Central memory CD8-positive, alpha-beta T cell (primary cell): ENCODE results near the gene SYCP3.
"Not testable (repeated sequence)": the region's sequence is repeated elsewhere in the genome, so short reads cannot be mapped to it uniquely, and the experiment has no call there.

Experiments
- ATAC-seq: fragments of 150-1000 bp; cut with Tn5 transposase; replicated peaks from 2 replicates; pipeline ENCODE4 v1.10.0; 2022; ENCODE audit warnings: mild to moderate bottlenecking, moderate FRiP score, moderate number of reproducible peaks; ENCODE audit not compliant: poor library complexity, severe bottlenecking; ENCODE audit errors: extremely low read depth
- DNase-seq, 2 donors: peaks; one replicate each; pipeline ENCODE4 v3.0.0; 2021; ENCODE audit warnings: low spot score in 2 of 2
- H3K27ac Mint-ChIP-seq: one replicate; pipeline ENCODE4 v1.8.0; 2022; ENCODE audit warnings: low read depth, mild to moderate bottlenecking, moderate library complexity, mixed read lengths
- H3K27me3 Mint-ChIP-seq: one replicate; pipeline ENCODE4 v1.8.0; 2022; ENCODE audit warnings: mixed read lengths
- H3K36me3 Mint-ChIP-seq: one replicate; pipeline ENCODE4 v1.8.0; 2022; ENCODE audit warnings: mild to moderate bottlenecking, moderate library complexity, mixed read lengths; ENCODE audit not compliant: insufficient read depth
- H3K4me1 Mint-ChIP-seq: one replicate; pipeline ENCODE4 v1.8.0; 2022; ENCODE audit warnings: mixed read lengths
- H3K4me3 Mint-ChIP-seq: one replicate; pipeline ENCODE4 v1.8.0; 2022; ENCODE audit warnings: mild to moderate bottlenecking, moderate library complexity, mixed read lengths
- H3K9me3 Mint-ChIP-seq: one replicate; pipeline ENCODE4 v1.8.0; 2022; ENCODE audit warnings: mixed read lengths

SYCP3 gene

DNA sequence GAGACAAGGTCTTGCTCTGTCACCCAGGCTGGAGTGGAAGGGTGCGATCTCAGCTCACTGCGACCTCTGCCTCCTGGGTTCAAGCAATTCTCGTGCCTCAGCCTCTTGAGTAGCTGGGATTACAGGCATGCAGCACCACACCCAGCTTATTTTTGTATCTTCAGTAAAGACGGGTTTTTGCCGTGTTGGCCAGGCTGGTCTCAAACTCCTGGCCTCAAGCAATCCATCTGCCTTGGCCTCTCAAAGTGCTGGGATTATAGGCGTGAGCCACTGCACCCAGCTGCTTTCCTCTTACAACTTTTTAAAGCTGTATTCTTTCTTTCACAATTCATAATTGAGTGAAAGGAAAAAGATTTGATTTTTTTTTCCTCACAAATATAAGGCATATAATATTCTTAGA, 57.6 kb downstream of the SYCP3 start:
- peaks cover 22% of the 10 kb centered on the region for H3K4me1 Mint-ChIP-seq
- not testable (repeated sequence) for H3K36me3 Mint-ChIP-seq

DNA sequence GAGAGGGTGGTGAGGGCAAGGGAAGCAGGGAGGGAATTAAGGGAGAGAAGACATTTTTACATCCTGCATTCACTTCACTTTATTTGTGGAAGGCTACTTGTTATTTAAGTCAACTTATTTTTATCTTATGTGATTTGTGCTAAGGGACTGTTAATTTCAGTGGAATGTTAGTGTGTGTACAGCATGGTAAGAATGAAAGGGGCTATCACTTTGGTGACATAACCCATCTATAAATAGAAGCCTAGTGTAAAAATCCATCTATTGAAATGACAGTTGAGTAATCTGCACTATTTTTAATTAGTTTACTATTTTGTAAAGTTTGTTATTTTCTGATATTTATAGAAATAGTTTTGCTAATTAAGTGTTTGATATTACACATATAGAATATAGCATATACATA, 58.6 kb downstream of the SYCP3 start:
- Mint-ChIP-seq H3K4me1 (peaks cover 22% of the 10 kb centered on the region), H3K9me3 (no peaks in the 10 kb centered on the region)

More for the DNA sequence above, 57.6 kb downstream of the SYCP3 start:
- H3K27ac Mint-ChIP-seq, H3K4me3 Mint-ChIP-seq, DNase-seq, H3K9me3 Mint-ChIP-seq, ATAC-seq: not testable (repeated sequence)
- peaks cover 21% of the 10 kb centered on the region for H3K27me3 Mint-ChIP-seq

DNA sequence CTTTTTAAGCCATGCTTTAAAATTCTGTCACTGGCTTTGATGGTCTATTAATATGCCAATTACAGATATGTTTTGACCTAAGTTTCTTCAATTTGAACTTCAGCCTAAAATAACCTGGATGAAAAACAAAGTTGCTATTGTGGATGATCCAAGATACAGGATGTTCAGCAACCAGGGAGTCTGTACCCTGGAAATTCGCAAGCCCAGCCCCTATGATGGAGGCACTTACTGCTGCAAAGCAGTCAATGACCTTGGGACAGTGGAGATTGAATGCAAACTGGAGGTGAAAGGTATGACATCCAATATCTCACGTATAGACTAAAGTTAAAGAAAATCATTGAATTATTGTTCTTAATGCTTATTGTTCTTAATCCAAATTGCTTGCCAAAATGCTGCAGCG, 59.0 kb downstream of the SYCP3 start:
- ATAC-seq, result no peak
- DNase-seq, result no peak
- Mint-ChIP-seq H3K4me3 (no peak overlapping the region), H3K27ac (no peak overlapping the region), H3K27me3 (peaks cover 21% of the 10 kb centered on the region), H3K36me3 (peaks cover 2% of the 10 kb centered on the region), H3K9me3 (no peaks in the 10 kb centered on the region), H3K4me1 (peaks cover 22% of the 10 kb centered on the region)

More for the DNA sequence above, 58.6 kb downstream of the SYCP3 start:
- no peak overlapping the region for H3K4me3 Mint-ChIP-seq
- DNase-seq, result no peak
- H3K27me3 Mint-ChIP-seq, result peaks cover 21% of the 10 kb centered on the region
- peaks cover 2% of the 10 kb centered on the region for H3K36me3 Mint-ChIP-seq
- H3K27ac Mint-ChIP-seq, result no peak overlapping the region
- no peak for ATAC-seq
